ENCODE data around the gene METTL4.

DNA sequence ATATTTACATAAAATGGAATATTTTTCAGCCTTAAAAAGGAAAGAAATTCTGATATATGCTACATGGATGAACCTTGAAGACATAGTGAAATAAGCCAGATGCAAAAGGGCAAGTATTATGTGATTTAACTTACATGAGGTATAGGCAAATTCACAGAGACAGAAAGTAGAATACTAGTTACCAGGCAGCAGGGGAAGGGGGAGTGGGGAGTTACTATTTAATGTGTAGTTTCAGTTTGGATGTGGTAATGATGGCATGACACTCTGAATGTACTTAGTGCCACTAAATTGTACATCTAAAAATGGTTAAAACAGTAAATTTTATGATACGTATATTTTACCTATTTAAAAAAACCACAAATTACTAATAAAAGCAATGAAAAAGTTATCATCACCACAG lies 12.1 kb downstream of the METTL4 start:
- TF ChIP-seq GATA1 (IDR thresholded peaks at IDR 0.05; ENCODE audit: low read depth, low read length) (no peak), POLR2A (IDR thresholded peaks at IDR 0.05; ENCODE audit: low read length) (no peak)
